Left renal cortex interstitium (tissue), 4 donors: ENCODE results near the gene CC2D1A. TPM values are rescaled to one million over a fixed set of nuclear protein-coding genes. Genes with fewer than 3 reads are reported as not detected.

Source experiments
- DNase-seq, 4 donors: peaks; one replicate each; pipeline ENCODE4 v3.0.0-alpha.2; 2013; ENCODE audit warnings: low read depth in 4 of 4, low spot score in 2 of 4, missing footprints in 1 of 4
- polyA plus RNA-seq, 4 donors: library from polyadenylated mRNA; unstranded; fragments of 120-200 nt; gene quantifications; one replicate each; pipeline ENCODE4 v1.2.1, GENCODE V29; 2013; ENCODE audit not compliant: insufficient read length in 4 of 4

CC2D1A gene
- polyA plus RNA-seq, 4 donors = 19.3 to 45.6 (median 33.4) TPM

- no peak for DNase-seq
These were observed 29.2 kb upstream of the CC2D1A start, which contains the start of gene NANOS3 for GRCh38 chr19:13876834-13877233. TSS of gene NANOS3 (plus strand) at chr19:13877134. CDS start at chr19:13877249, 115 bp downstream.

- no peak for DNase-seq
These were observed 28.7 kb upstream of the CC2D1A start for GRCh38 chr19:13877303-13877702.

- DNase-seq = peak in 3 of 4 donors; percentile 89 to 91 (median 90)
These were observed 25.6 kb upstream of the CC2D1A start for GRCh38 chr19:13880059-13881043.

- DNase-seq = no peak
These were observed 24.7 kb upstream of the CC2D1A start for GRCh38 chr19:13881251-13881691.

- no peak for DNase-seq
These were observed 24.1 kb upstream of the CC2D1A start for GRCh38 chr19:13881692-13882418.

GRCh38 chr19:13882419-13882795 lies 23.6 kb upstream of the CC2D1A start:
- DNase-seq = no peak

GRCh38 chr19:13882836-13883235 lies 23.2 kb upstream of the CC2D1A start:
- DNase-seq = no peak

- no peak for DNase-seq
These were observed 22.4 kb upstream of the CC2D1A start for GRCh38 chr19:13883516-13884064.

- DNase-seq = no peak
These were observed 21.0 kb upstream of the CC2D1A start for GRCh38 chr19:13884726-13885591.

GRCh38 chr19:13885826-13886365 lies 20.1 kb upstream of the CC2D1A start:
- no peak for DNase-seq

GRCh38 chr19:13887018-13887436 lies 19.0 kb upstream of the CC2D1A start:
- DNase-seq = no peak

GRCh38 chr19:13887517-13887916 lies 18.5 kb upstream of the CC2D1A start:
- DNase-seq = no peak

- DNase-seq = no peak
These were observed 17.7 kb upstream of the CC2D1A start for GRCh38 chr19:13888281-13888680.

- DNase-seq = no peak
These were observed 15.9 kb upstream of the CC2D1A start for GRCh38 chr19:13890136-13890535.

- no peak for DNase-seq
These were observed 13.1 kb upstream of the CC2D1A start for GRCh38 chr19:13892870-13893269.

GRCh38 chr19:13894552-13894951 lies 11.4 kb upstream of the CC2D1A start:
- DNase-seq = no peak

- no peak for DNase-seq
These were observed 9.8 kb upstream of the CC2D1A start for GRCh38 chr19:13896227-13896626.

GRCh38 chr19:13899393-13899792 lies 6.6 kb upstream of the CC2D1A start:
- no peak for DNase-seq

- no peak for DNase-seq
These were observed 6.0 kb upstream of the CC2D1A start for GRCh38 chr19:13899912-13900584.
